Measurements from ENCODE around the gene APOE.

- TF ChIP-seq POLR2AphosphoS5 (IDR thresholded peaks at IDR 0.05; ENCODE audit: low read depth, low read length) (no peak), TAF1 (IDR thresholded peaks at IDR 0.05; ENCODE audit: borderline replicate concordance, insufficient read depth, low read length) (no peak), SIN3A (IDR thresholded peaks at IDR 0.05; ENCODE audit: borderline replicate concordance, insufficient read depth, low read length) (no peak)
Measured at GRCh38 chr19:44869733-44870470, 35.7 kb upstream of the APOE start.

Measured in PFSK-1 (cell line).